ENCODE measurements around the gene PRSS8.
A peak's percentile ranks its signal among the peaks of the same experiment; 100 is the strongest.

The PRSS8 gene

GRCh38 chr16:31128711-31129567, 6.6 kb downstream of the PRSS8 start:
- no peak for DNase-seq

GRCh38 chr16:31127182-31127581, 8.3 kb downstream of the PRSS8 start:
- no peak for DNase-seq

GRCh38 chr16:31125844-31126243, 9.7 kb downstream of the PRSS8 start:
- DNase-seq, result no peak

- DNase-seq, result no peak
Measured at GRCh38 chr16:31120129-31120528, 15.4 kb downstream of the PRSS8 start.

- no peak for DNase-seq
Measured at GRCh38 chr16:31118223-31119155, 17.0 kb downstream of the PRSS8 start.

- peak; percentile 99 for DNase-seq
Measured at GRCh38 chr16:31117384-31118222, 17.9 kb downstream of the PRSS8 start, which contains the start of gene KAT8. KAT8 (plus strand) TSS chr16:31117664; CDS start chr16:31117682, 18 bp downstream.

GRCh38 chr16:31114468-31114867, 21.1 kb downstream of the PRSS8 start:
- DNase-seq, result no peak

- DNase-seq, result no peak
Measured at GRCh38 chr16:31113121-31114120, 22.1 kb downstream of the PRSS8 start.

- no peak for DNase-seq
Measured at GRCh38 chr16:31112711-31113110, 22.8 kb downstream of the PRSS8 start.

GRCh38 chr16:31111881-31112466, 23.6 kb downstream of the PRSS8 start:
- DNase-seq, result no peak

- no peak for DNase-seq
Measured at GRCh38 chr16:31110106-31111034, 25.2 kb downstream of the PRSS8 start.

GRCh38 chr16:31109622-31110021, 25.9 kb downstream of the PRSS8 start:
- DNase-seq, result no peak

GRCh38 chr16:31108794-31109558, 26.6 kb downstream of the PRSS8 start:
- DNase-seq, result no peak

- DNase-seq, result peak; percentile 87
Measured at GRCh38 chr16:31108035-31108793, 27.3 kb downstream of the PRSS8 start, which contains the start of gene BCKDK. BCKDK (plus strand) TSS chr16:31108386; CDS start chr16:31109224, 838 bp downstream.

GRCh38 chr16:31107465-31107867, 28.1 kb downstream of the PRSS8 start:
- no peak for DNase-seq

GRCh38 chr16:31106509-31107464, 28.7 kb downstream of the PRSS8 start:
- DNase-seq, result no peak
